ENCODE results near the gene GPC6.

Gene GPC6

GRCh38 chr13:94143624-94144350, 917.2 kb downstream of the GPC6 start:
- no peak overlapping the region for H3K9ac ChIP-seq (ENCODE audit: low read length)
- H3K27me3 ChIP-seq (replicated peaks; ENCODE audit: insufficient read depth, low read length) = no peaks in the 10 kb centered on the region
- H3F3A ChIP-seq (ENCODE audit: insufficient read depth, low read length) = no peaks in the 10 kb centered on the region
- no peak overlapping the region for H3K27ac ChIP-seq (ENCODE audit: low read length)
- TF ChIP-seq, protein P1, sequence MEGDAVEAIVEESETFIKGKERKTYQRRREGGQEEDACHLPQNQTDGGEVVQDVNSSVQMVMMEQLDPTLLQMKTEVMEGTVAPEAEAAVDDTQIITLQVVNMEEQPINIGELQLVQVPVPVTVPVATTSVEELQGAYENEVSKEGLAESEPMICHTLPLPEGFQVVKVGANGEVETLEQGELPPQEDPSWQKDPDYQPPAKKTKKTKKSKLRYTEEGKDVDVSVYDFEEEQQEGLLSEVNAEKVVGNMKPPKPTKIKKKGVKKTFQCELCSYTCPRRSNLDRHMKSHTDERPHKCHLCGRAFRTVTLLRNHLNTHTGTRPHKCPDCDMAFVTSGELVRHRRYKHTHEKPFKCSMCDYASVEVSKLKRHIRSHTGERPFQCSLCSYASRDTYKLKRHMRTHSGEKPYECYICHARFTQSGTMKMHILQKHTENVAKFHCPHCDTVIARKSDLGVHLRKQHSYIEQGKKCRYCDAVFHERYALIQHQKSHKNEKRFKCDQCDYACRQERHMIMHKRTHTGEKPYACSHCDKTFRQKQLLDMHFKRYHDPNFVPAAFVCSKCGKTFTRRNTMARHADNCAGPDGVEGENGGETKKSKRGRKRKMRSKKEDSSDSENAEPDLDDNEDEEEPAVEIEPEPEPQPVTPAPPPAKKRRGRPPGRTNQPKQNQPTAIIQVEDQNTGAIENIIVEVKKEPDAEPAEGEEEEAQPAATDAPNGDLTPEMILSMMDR (IDR thresholded peaks at IDR 0.05; ENCODE audit: low read length) = no peak
- TF ChIP-seq EZH2 (optimal IDR thresholded peaks at IDR 0.05; ENCODE audit: low read depth, low read length) (no peak), EZH2phosphoT487 (IDR thresholded peaks at IDR 0.05; ENCODE audit: low read length) (no peak)
- DNase-seq = no peak
- H3K9me2 ChIP-seq (replicated peaks; ENCODE audit: insufficient read depth, low read length) = no peaks in the 10 kb centered on the region
- H3K4me3 ChIP-seq (ENCODE audit: low read length) = no peak overlapping the region
- no peaks in the 10 kb centered on the region for H4K20me1 ChIP-seq (ENCODE audit: insufficient read depth, low read length)
- no peaks in the 10 kb centered on the region for H3K4me1 ChIP-seq (ENCODE audit: low read length)
- no peaks in the 10 kb centered on the region for H3K36me3 ChIP-seq (replicated peaks; ENCODE audit: insufficient read depth, low read length)
- H3K4me2 ChIP-seq (ENCODE audit: low read depth, low read length) = no peak overlapping the region
- no peak overlapping the region for H2AFZ ChIP-seq (ENCODE audit: low read length)
- no peaks in the 10 kb centered on the region for H3K9me3 ChIP-seq (replicated peaks; ENCODE audit: insufficient read depth, low read length)
- no peaks in the 10 kb centered on the region for H3K79me2 ChIP-seq (ENCODE audit: low read length)

GRCh38 chr13:94145966-94146365, 919.4 kb downstream of the GPC6 start:
- Histone ChIP-seq H3K27me3 (replicated peaks; ENCODE audit: insufficient read depth, low read length) (no peaks in the 10 kb centered on the region), H3K27ac (ENCODE audit: low read length) (no peak overlapping the region), H3K9ac (ENCODE audit: low read length) (no peak overlapping the region), H3K9me2 (replicated peaks; ENCODE audit: insufficient read depth, low read length) (no peaks in the 10 kb centered on the region), H3K79me2 (ENCODE audit: low read length) (no peaks in the 10 kb centered on the region), H3F3A (ENCODE audit: insufficient read depth, low read length) (no peaks in the 10 kb centered on the region), H2AFZ (ENCODE audit: low read length) (no peak overlapping the region), H4K20me1 (ENCODE audit: insufficient read depth, low read length) (no peaks in the 10 kb centered on the region), H3K36me3 (replicated peaks; ENCODE audit: insufficient read depth, low read length) (no peaks in the 10 kb centered on the region), H3K9me3 (replicated peaks; ENCODE audit: insufficient read depth, low read length) (no peaks in the 10 kb centered on the region), H3K4me3 (ENCODE audit: low read length) (no peak overlapping the region), H3K4me1 (ENCODE audit: low read length) (no peaks in the 10 kb centered on the region), H3K4me2 (ENCODE audit: low read depth, low read length) (no peak overlapping the region)
- TF ChIP-seq EZH2phosphoT487 (IDR thresholded peaks at IDR 0.05; ENCODE audit: low read length) (no peak), EZH2 (optimal IDR thresholded peaks at IDR 0.05; ENCODE audit: low read depth, low read length) (no peak)
- TF ChIP-seq, protein P1 (IDR thresholded peaks at IDR 0.05; ENCODE audit: low read length) = no peak
- DNase-seq = no peak

DNA sequence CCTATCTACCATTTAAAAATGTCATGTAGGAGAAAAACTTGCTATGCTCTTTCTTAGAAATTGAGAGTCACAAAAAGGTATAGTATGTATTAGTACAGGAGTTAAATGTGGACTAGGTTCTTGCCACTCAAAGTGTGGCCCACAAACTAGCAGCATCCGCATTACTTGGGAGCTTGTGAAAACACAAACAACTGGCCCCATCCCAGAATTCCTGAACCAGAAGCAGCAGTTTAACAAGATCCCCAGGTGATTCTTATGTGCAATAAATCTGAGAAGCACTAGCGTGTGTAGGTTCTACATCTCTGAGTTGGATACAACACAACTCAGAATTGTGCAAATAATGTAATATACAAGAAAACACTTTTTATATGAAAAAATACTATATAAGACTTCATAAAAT, 927.0 kb downstream of the GPC6 start:
- H3K27me3 ChIP-seq (replicated peaks; ENCODE audit: insufficient read depth, low read length) = no peaks in the 10 kb centered on the region
- H3K9ac ChIP-seq (ENCODE audit: low read length) = no peak overlapping the region
- H3K9me3 ChIP-seq (replicated peaks; ENCODE audit: insufficient read depth, low read length) = no peaks in the 10 kb centered on the region
- no peak overlapping the region for H2AFZ ChIP-seq (ENCODE audit: low read length)
- TF ChIP-seq EZH2phosphoT487 (IDR thresholded peaks at IDR 0.05; ENCODE audit: low read length) (no peak), EZH2 (optimal IDR thresholded peaks at IDR 0.05; ENCODE audit: low read depth, low read length) (no peak)
- TF ChIP-seq, protein P1 (IDR thresholded peaks at IDR 0.05; ENCODE audit: low read length) = no peak
- no peaks in the 10 kb centered on the region for H4K20me1 ChIP-seq (ENCODE audit: insufficient read depth, low read length)
- H3F3A ChIP-seq (ENCODE audit: insufficient read depth, low read length) = no peaks in the 10 kb centered on the region
- H3K9me2 ChIP-seq (replicated peaks; ENCODE audit: insufficient read depth, low read length) = no peaks in the 10 kb centered on the region
- no peak for DNase-seq
- H3K4me3 ChIP-seq (ENCODE audit: low read length) = no peak overlapping the region
- no peaks in the 10 kb centered on the region for H3K36me3 ChIP-seq (replicated peaks; ENCODE audit: insufficient read depth, low read length)
- H3K27ac ChIP-seq (ENCODE audit: low read length) = no peak overlapping the region
- no peak overlapping the region for H3K4me2 ChIP-seq (ENCODE audit: low read depth, low read length)
- no peaks in the 10 kb centered on the region for H3K79me2 ChIP-seq (ENCODE audit: low read length)
- H3K4me1 ChIP-seq (ENCODE audit: low read length) = no peaks in the 10 kb centered on the region
